Skeletal muscle tissue (tissue), 4 donors: ENCODE measurements around the gene ATP2C1. TPM values are rescaled to one million over a fixed set of nuclear protein-coding genes. Genes with fewer than 3 reads are reported as not detected.
"Not testable (repeated sequence)": the region's sequence is repeated elsewhere in the genome, so short reads cannot be mapped to it uniquely, and the experiment has no call there.

Source experiments
- H3K27ac ChIP-seq: one replicate; pipeline ENCODE4 v1.7.0; 2013; ENCODE audit warnings: mild to moderate bottlenecking, low read depth, low read length, inconsistent platforms
- H3K27me3 ChIP-seq, 3 donors: one replicate each; pipeline ENCODE4 v1.7.0; 2013; ENCODE audit warnings: low read length in 3 of 3; ENCODE audit not compliant: control insufficient read depth in 3 of 3, insufficient read depth in 3 of 3
- H3K36me3 ChIP-seq, 3 donors: one replicate each; pipeline ENCODE4 v1.7.0; 2013; ENCODE audit warnings: low read length in 3 of 3; ENCODE audit not compliant: control insufficient read depth in 3 of 3, insufficient read depth in 3 of 3
- H3K4me1 ChIP-seq, 3 donors: one replicate each; pipeline ENCODE4 v1.7.0; 2013; ENCODE audit warnings: low read length in 3 of 3, mild to moderate bottlenecking in 3 of 3; ENCODE audit not compliant: control insufficient read depth in 3 of 3, insufficient read depth in 3 of 3
- H3K4me3 ChIP-seq, 3 donors: one replicate each; pipeline ENCODE4 v1.7.0; 2013; ENCODE audit warnings: low read length in 3 of 3
- H3K9ac ChIP-seq, 3 donors: one replicate each; pipeline ENCODE4 v1.7.0; 2013; ENCODE audit warnings: low read length in 3 of 3, mild to moderate bottlenecking in 3 of 3, moderate library complexity in 2 of 3, low read depth in 1 of 3
- H3K9me3 ChIP-seq, 3 donors: one replicate each; pipeline ENCODE4 v1.7.0; 2013; ENCODE audit warnings: low read length in 3 of 3; ENCODE audit not compliant: control insufficient read depth in 3 of 3
- total RNA-seq: library from RNA; depleted of rRNA; stranded (reverse); fragments of >200 nt; gene quantifications from one replicate; pipeline ENCODE4 v1.2.3, GENCODE V29; 2014
- donor health status: Osteomylitis.

Gene ATP2C1
- total RNA-seq, 1 donor from 2014 or later: 106 TPM

DNA sequence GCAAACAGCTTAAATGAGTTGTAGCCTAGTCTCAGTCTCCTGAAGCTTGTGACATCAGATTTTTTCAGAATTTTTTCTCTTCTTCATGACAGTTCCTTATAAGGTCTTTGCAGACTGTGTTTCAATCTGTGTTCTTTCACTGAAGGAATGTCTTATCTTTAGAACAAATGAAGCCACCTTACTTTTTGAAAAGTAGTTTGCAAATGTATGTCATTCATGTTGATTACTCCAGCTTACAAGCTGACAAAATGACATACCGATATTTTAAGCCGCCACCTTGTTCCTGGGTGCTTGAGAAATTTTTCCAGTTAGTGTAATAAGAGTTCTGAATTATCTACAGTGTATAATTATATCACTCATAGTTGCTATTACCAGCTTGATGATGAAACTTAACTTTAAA lies 75.7 kb downstream of the ATP2C1 start:
- H3K36me3 ChIP-seq: peaks cover 17 to 47% (median 21%) of the 10 kb centered on the region in 3 donors
- no peaks in the 10 kb centered on the region for H3K27me3 ChIP-seq

GRCh38 chr3:130971208-130971607 lies 77.3 kb downstream of the ATP2C1 start:
- Histone ChIP-seq H3K27me3 (no peaks in the 10 kb centered on the region), H3K27ac (no peak overlapping the region), H3K9ac (no peak overlapping the region), H3K4me3 (no peak overlapping the region), H3K36me3 (peaks cover 18 to 39% (median 28%) of the 10 kb centered on the region in 3 donors), H3K4me1 (no peaks in the 10 kb centered on the region), H3K9me3 (no peaks in the 10 kb centered on the region)

More for the DNA sequence above, 75.7 kb downstream of the ATP2C1 start:
- Histone ChIP-seq H3K9me3 (no peaks in the 10 kb centered on the region), H3K4me1 (no peaks in the 10 kb centered on the region), H3K9ac (no peak overlapping the region), H3K4me3 (no peak overlapping the region), H3K27ac (no peak overlapping the region)

- not testable (repeated sequence) for H3K27me3 ChIP-seq, H3K4me1 ChIP-seq, H3K27ac ChIP-seq, H3K9me3 ChIP-seq, H3K9ac ChIP-seq, H3K4me3 ChIP-seq
- peaks cover 21 to 31% (median 25%) of the 10 kb centered on the region in 3 donors for H3K36me3 ChIP-seq
Observed at GRCh38 chr3:130972592-130972991, 78.7 kb downstream of the ATP2C1 start.

DNA sequence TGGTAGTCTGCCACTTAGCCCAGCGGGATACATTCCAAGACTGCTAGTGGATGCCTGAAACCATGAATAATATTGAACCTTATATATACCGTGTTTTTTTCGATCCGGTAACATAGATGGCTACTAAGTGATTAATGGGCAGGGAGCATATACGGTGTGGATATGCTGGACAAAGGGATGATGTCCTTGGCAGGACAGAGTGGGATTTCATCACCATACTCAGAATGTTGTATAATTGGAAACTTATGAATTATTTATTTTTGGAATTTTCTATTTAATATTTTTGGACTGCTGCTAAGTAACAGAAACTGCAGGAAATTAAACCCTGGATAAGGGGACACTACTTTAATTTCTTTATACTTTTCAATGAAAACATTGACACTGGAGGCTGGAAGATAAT lies 79.5 kb downstream of the ATP2C1 start:
- Histone ChIP-seq H3K27ac (no peak overlapping the region), H3K4me1 (no peaks in the 10 kb centered on the region), H3K4me3 (no peak overlapping the region), H3K27me3 (no peaks in the 10 kb centered on the region), H3K9ac (no peak overlapping the region), H3K36me3 (peaks cover 21 to 29% (median 25%) of the 10 kb centered on the region in 3 donors), H3K9me3 (no peaks in the 10 kb centered on the region)

- Histone ChIP-seq H3K4me1 (no peaks in the 10 kb centered on the region), H3K9me3 (no peaks in the 10 kb centered on the region), H3K27me3 (no peaks in the 10 kb centered on the region), H3K9ac (no peak overlapping the region), H3K36me3 (peaks cover 19 to 25% (median 25%) of the 10 kb centered on the region in 3 donors), H3K27ac (no peak overlapping the region), H3K4me3 (no peak overlapping the region)
Observed at GRCh38 chr3:130974201-130974600, 80.3 kb downstream of the ATP2C1 start.

- Histone ChIP-seq H3K9me3 (no peaks in the 10 kb centered on the region), H3K4me1 (no peaks in the 10 kb centered on the region), H3K4me3 (no peak overlapping the region), H3K9ac (no peak overlapping the region), H3K27ac (no peak overlapping the region), H3K36me3 (peaks cover 14 to 24% (median 20%) of the 10 kb centered on the region in 3 donors), H3K27me3 (no peaks in the 10 kb centered on the region)
Observed at GRCh38 chr3:130975251-130975650, 81.4 kb downstream of the ATP2C1 start.

GRCh38 chr3:130976706-130977105 lies 82.8 kb downstream of the ATP2C1 start:
- no peaks in the 10 kb centered on the region for H3K27me3 ChIP-seq
- H3K4me3 ChIP-seq: no peak overlapping the region
- H3K27ac ChIP-seq: no peak overlapping the region
- no peaks in the 10 kb centered on the region for H3K9me3 ChIP-seq
- H3K36me3 ChIP-seq: peaks cover 7 to 18% (median 11%) of the 10 kb centered on the region in 3 donors
- no peaks in the 10 kb centered on the region for H3K4me1 ChIP-seq
- H3K9ac ChIP-seq: no peak overlapping the region

GRCh38 chr3:130979117-130979516 lies 85.2 kb downstream of the ATP2C1 start:
- Histone ChIP-seq H3K9ac (no peak overlapping the region), H3K4me3 (no peak overlapping the region), H3K36me3 (peaks cover 6 to 12% (median 6%) of the 10 kb centered on the region in 3 donors), H3K27me3 (no peaks in the 10 kb centered on the region), H3K27ac (no peak overlapping the region), H3K4me1 (no peaks in the 10 kb centered on the region), H3K9me3 (no peaks in the 10 kb centered on the region)

- Histone ChIP-seq H3K36me3 (peaks cover 2 to 3% (median 3%) of the 10 kb centered on the region in 3 donors), H3K9ac (no peak overlapping the region), H3K4me1 (no peaks in the 10 kb centered on the region), H3K9me3 (no peaks in the 10 kb centered on the region), H3K27ac (no peak overlapping the region), H3K27me3 (no peaks in the 10 kb centered on the region), H3K4me3 (no peak overlapping the region)
Observed at GRCh38 chr3:130981469-130981868, 87.6 kb downstream of the ATP2C1 start.

DNA sequence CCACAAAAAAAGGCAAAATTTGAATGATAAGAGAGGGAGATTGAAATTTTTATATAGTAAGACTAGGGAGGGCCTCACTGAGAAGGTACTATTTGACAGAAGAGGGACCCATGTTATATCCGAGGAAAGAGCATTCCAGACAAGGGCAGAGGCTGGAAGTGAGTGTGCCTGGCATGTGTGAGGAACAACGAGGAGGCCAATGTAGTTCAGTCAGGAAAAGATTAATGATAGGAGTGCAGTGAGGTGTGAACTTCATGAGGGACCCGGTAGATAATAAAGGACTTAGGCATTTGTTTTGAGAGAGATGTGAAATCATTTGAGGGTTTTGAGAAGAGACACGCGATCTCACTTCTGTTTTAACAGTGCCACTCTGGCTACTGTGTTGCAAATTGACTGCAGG lies 96.4 kb downstream of the ATP2C1 start:
- Histone ChIP-seq H3K27me3 (no peaks in the 10 kb centered on the region), H3K27ac (no peak overlapping the region), H3K9me3 (no peaks in the 10 kb centered on the region), H3K4me1 (no peaks in the 10 kb centered on the region), H3K36me3 (peaks cover 5 to 12% (median 12%) of the 10 kb centered on the region in 3 donors), H3K4me3 (no peak overlapping the region), H3K9ac (no peak overlapping the region)

- H3K9me3 ChIP-seq: no peaks in the 10 kb centered on the region
- peaks cover 5 to 12% (median 12%) of the 10 kb centered on the region in 3 donors for H3K36me3 ChIP-seq
- H3K27ac ChIP-seq: no peak overlapping the region
Observed at GRCh38 chr3:130991126-130991525, 97.2 kb downstream of the ATP2C1 start.

More at GRCh38 chr3:130991126-130991525, 97.2 kb downstream of the ATP2C1 start:
- no peaks in the 10 kb centered on the region for H3K27me3 ChIP-seq
- H3K4me1 ChIP-seq: no peaks in the 10 kb centered on the region
- no peak overlapping the region for H3K9ac ChIP-seq
- no peak overlapping the region for H3K4me3 ChIP-seq
